RWPE1 (cell line): ENCODE measurements around the gene GGA2.
"Not testable (repeated sequence)": the region's sequence is repeated elsewhere in the genome, so short reads cannot be mapped to it uniquely, and the experiment has no call there.

Experiments used
- CTCF ChIA-PET: fragments of 350-600 bp; sonication (Branson Sonifier 250); formaldehyde crosslinking; extraction: SDS; loops from one replicate; lab custom pipeline; 2021; lab: Yijun Ruan, JAX
- POLR2A ChIA-PET: fragments of 400-600 bp; formaldehyde crosslinking; extraction: SDS; loops from one replicate; lab custom pipeline; 2020; ENCODE audit warnings: antibody characterized with exemption; ENCODE audit not compliant: low non-redundant PET; lab: Yijun Ruan, JAX
- DNase-seq: peaks from one replicate; pipeline ENCODE4 v3.0.0; 2012; ENCODE audit warnings: low spot score
- H3K27ac ChIP-seq: fragments of 450-650 bp; 2 replicates; pipeline ENCODE4 v1.5.1; 2017
- CTCF ChIP-seq: fragments of 450-650 bp; conservative IDR thresholded peaks from 2 replicates; pipeline ENCODE4 v1.5.1; 2017; ENCODE audit warnings: low read depth, mild to moderate bottlenecking

The GGA2 gene

GRCh38 chr16:23452572-23453337 is 57.5 kb downstream of the GGA2 start, which contains the start of gene COG7:
Gene COG7, minus strand, starts transcription at chr16:23453189. Its CDS starts 195 bp downstream, at chr16:23452994.
- no peak for TF ChIP-seq CTCF
- ChIA-PET POLR2A (interaction anchor here (0.5 to 0.6 kb wide), 2 partner anchors 17 to 46 kb away, joined by 3 read pairs; no protein-coding TSS in a partner anchor), CTCF (interaction anchor here (0.7 kb wide), 2 partner anchors 34 to 39 kb away, joined by 3 read pairs; no protein-coding TSS in a partner anchor)
- DNase-seq: peak; percentile 84
- H3K27ac ChIP-seq: peak within 1 kb of the TSS; percentile 80

GRCh38 chr16:23452221-23452571 is 58.1 kb downstream of the GGA2 start:
- peak overlapping the region; percentile 80 for H3K27ac ChIP-seq
- no peak for DNase-seq
- no peak for TF ChIP-seq CTCF
- CTCF ChIA-PET: interaction anchor here (0.5 to 0.7 kb wide), 3 partner anchors 35 to 442 kb away, joined by 3 read pairs; no protein-coding TSS in a partner anchor
- POLR2A ChIA-PET: interaction anchor here (0.6 kb wide), 1 partner anchor 16 kb away, joined by 3 read pairs; no protein-coding TSS in a partner anchor

DNA sequence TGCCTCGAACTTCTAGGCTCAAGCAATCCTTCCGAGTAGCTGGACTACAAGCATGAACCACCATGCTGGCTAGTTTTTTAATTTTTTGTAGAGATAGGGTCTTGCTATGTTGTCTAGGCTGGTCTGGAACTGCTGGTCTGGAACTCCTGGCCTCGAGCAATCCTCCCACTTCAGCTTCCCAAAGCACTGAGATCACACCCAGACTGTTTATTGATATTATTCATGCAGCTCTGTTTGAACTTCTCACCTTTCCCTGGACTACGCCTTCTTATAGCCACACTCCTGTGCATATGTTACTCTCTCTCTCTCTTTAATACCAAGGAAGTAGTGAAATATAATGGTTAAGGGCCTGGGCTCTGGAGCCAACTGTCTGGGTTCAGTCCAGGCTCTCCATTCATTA is 61.9 kb downstream of the GGA2 start:
- ChIA-PET CTCF (no interaction called here), POLR2A (no interaction called here)

GRCh38 chr16:23437542-23437941 is 72.8 kb downstream of the GGA2 start:
- POLR2A ChIA-PET, H3K27ac ChIP-seq, DNase-seq: not testable (repeated sequence)
- CTCF ChIA-PET: interaction anchor here (0.5 to 1.3 kb wide), 3 partner anchors 133 to 299 kb away, joined by 3 to 7 read pairs (median 3); partner anchors contain the start of gene SCNN1G

More for the DNA sequence above, 61.9 kb downstream of the GGA2 start:
- H3K27ac ChIP-seq: no peak overlapping the region
- no peak for TF ChIP-seq CTCF
- no peak for DNase-seq

- no peak for DNase-seq
- ChIA-PET CTCF (interaction anchor here (0.5 to 1.3 kb wide), 3 partner anchors 134 to 299 kb away, joined by 3 to 7 read pairs (median 3); partner anchors contain the start of gene SCNN1G), POLR2A (no interaction called here)
- TF ChIP-seq CTCF: no peak
- H3K27ac ChIP-seq: no peak overlapping the region
Measured at GRCh38 chr16:23436951-23437350, 73.3 kb downstream of the GGA2 start.

DNA sequence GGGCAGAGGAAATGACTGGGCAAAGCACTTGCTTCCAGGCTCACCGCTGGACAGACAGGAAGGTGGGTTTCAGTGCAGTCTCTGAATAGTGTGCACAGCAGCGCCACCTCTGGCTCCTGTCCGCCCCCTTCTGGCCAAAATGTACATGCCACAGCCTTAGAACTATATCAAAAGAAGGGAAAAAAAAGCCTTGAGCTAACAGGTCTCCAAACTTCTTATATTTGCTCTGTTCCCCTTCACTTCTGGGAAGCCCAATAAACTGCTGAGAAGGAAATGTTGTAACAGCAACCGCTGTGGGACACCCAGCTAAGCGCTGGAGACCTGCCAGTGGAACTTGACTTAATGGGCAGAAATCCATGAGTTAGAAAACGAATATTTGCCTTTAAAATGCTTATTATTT is 74.8 kb downstream of the GGA2 start:
- TF ChIP-seq CTCF: peak; percentile 84
- H3K27ac ChIP-seq: no peak overlapping the region
- DNase-seq: peak; percentile 30
- CTCF ChIA-PET: interaction anchor here (0.6 to 1.5 kb wide), 9 partner anchors 10 to 254 kb away, joined by 3 to 6 read pairs (median 4); no protein-coding TSS in a partner anchor
- POLR2A ChIA-PET: interaction anchor here (0.6 kb wide), 1 partner anchor 17 kb away, joined by 3 read pairs; no protein-coding TSS in a partner anchor
